Left ventricle myocardium inferior (tissue), 1 donor: ENCODE measurements around the gene PLP1. TPM values are rescaled to one million over a fixed set of nuclear protein-coding genes. Genes with fewer than 3 reads are reported as not detected.

Experiments
- DNase-seq: peaks from one replicate; pipeline ENCODE4 v3.0.0-alpha.2; 2020
- H3K27ac ChIP-seq: fragments of 200-600 bp; replicated peaks from 2 replicates; pipeline ENCODE4 v1.8.0; 2021
- H3K27me3 ChIP-seq: fragments of 200-600 bp; 2 replicates; pipeline ENCODE4 v1.8.0; 2021; ENCODE audit warnings: low read depth
- H3K36me3 ChIP-seq: fragments of 200-600 bp; 2 replicates; pipeline ENCODE4 v1.8.0; 2021
- H3K4me1 ChIP-seq: fragments of 200-600 bp; 2 replicates; pipeline ENCODE4 v1.8.0; 2021
- H3K4me3 ChIP-seq: fragments of 200-600 bp; 2 replicates; pipeline ENCODE4 v1.8.0; 2021; ENCODE audit warnings: mild to moderate bottlenecking, moderate library complexity
- H3K9me3 ChIP-seq: fragments of 200-600 bp; replicated peaks from 2 replicates; pipeline ENCODE4 v1.8.0; 2021
- CTCF ChIP-seq: fragments of 200-600 bp; IDR thresholded peaks from 2 replicates; pipeline ENCODE4 v1.8.0; 2021; ENCODE audit warnings: antibody characterized with exemption, mild to moderate bottlenecking, borderline replicate concordance
- intact Hi-C: fragments of 100-400 bp; cut with micrococcal nuclease; formaldehyde crosslinking; loops from one replicate; pipeline ENCODE4 v1.11.0; 2022
- total RNA-seq: library from RNA; stranded (reverse); fragmentation: NEBNext Ultra II Directional; extraction: Animal tissue kit (Norgen Biotek cat#: 25700); gene quantifications from one replicate; pipeline ENCODE4 v1.2.1, GENCODE V29; 2021
- donor health status: DM: no; HTN: yes; CAD: no; lungs with severe emphysema.

Gene PLP1
- total RNA-seq, 1 donor from 2014 or later, result 7.0 TPM

GRCh38 chrX:103791826-103792485 lies 15.3 kb downstream of the PLP1 start:
- Histone ChIP-seq H3K9me3 (no peaks in the 10 kb centered on the region), H3K4me1 (no peaks in the 10 kb centered on the region), H3K27ac (no peak overlapping the region), H3K36me3 (no peaks in the 10 kb centered on the region), H3K27me3 (no peaks in the 10 kb centered on the region), H3K4me3 (no peak overlapping the region)
- TF ChIP-seq CTCF, result no peak
- no peak for DNase-seq
- intact Hi-C loops, result no loop called here

GRCh38 chrX:103792916-103793544 lies 16.4 kb downstream of the PLP1 start:
- TF ChIP-seq CTCF, result no peak

GRCh38 chrX:103793545-103793940 lies 16.9 kb downstream of the PLP1 start:
- no peaks in the 10 kb centered on the region for H3K36me3 ChIP-seq
- H3K27me3 ChIP-seq, result no peaks in the 10 kb centered on the region
- H3K4me1 ChIP-seq, result no peaks in the 10 kb centered on the region
- H3K4me3 ChIP-seq, result no peak overlapping the region
- no peak for DNase-seq
- no peak for TF ChIP-seq CTCF
- no peak overlapping the region for H3K27ac ChIP-seq
- H3K9me3 ChIP-seq, result no peaks in the 10 kb centered on the region
- intact Hi-C loops, result no loop called here

More at GRCh38 chrX:103792916-103793544, 16.4 kb downstream of the PLP1 start:
- intact Hi-C loops, result no loop called here
- H3K4me3 ChIP-seq, result no peak overlapping the region
- no peak for DNase-seq
- H3K27me3 ChIP-seq, result no peaks in the 10 kb centered on the region
- H3K9me3 ChIP-seq, result no peaks in the 10 kb centered on the region
- no peak overlapping the region for H3K27ac ChIP-seq
- H3K36me3 ChIP-seq, result no peaks in the 10 kb centered on the region
- H3K4me1 ChIP-seq, result no peaks in the 10 kb centered on the region

GRCh38 chrX:103794119-103794518 lies 17.5 kb downstream of the PLP1 start:
- intact Hi-C loops, result no loop called here
- no peaks in the 10 kb centered on the region for H3K36me3 ChIP-seq
- no peaks in the 10 kb centered on the region for H3K4me1 ChIP-seq
- no peak for TF ChIP-seq CTCF
- no peak overlapping the region for H3K27ac ChIP-seq
- no peaks in the 10 kb centered on the region for H3K9me3 ChIP-seq
- no peak overlapping the region for H3K4me3 ChIP-seq
- no peak for DNase-seq
- no peaks in the 10 kb centered on the region for H3K27me3 ChIP-seq

- TF ChIP-seq CTCF, result no peak
- no peak for DNase-seq
- H3K4me3 ChIP-seq, result no peak overlapping the region
- no peaks in the 10 kb centered on the region for H3K9me3 ChIP-seq
- no peaks in the 10 kb centered on the region for H3K4me1 ChIP-seq
- no peaks in the 10 kb centered on the region for H3K36me3 ChIP-seq
- H3K27ac ChIP-seq, result no peak overlapping the region
- intact Hi-C loops, result no loop called here
- no peaks in the 10 kb centered on the region for H3K27me3 ChIP-seq
Observed at GRCh38 chrX:103797691-103798090, 21.1 kb downstream of the PLP1 start.
